Cardiac muscle cell (in vitro differentiated cells and primary cell): ENCODE results near the gene DHRSX. TPM values are rescaled to one million over a fixed set of nuclear protein-coding genes. Genes with fewer than 3 reads are reported as not detected.
"Not testable (repeated sequence)": the region's sequence is repeated elsewhere in the genome, so short reads cannot be mapped to it uniquely, and the experiment has no call there.

Source experiments
- DNase-seq, 2 donors: peaks; one replicate each; pipeline versions ENCODE4 v3.0.0 to v3.0.0-alpha.2; 2010 to 2017; ENCODE audit warnings: low read depth in 1 of 2, low spot score in 1 of 2
- H3K27ac ChIP-seq: fragments of 200-600 bp; sonication (generic); 2 replicates; pipeline ENCODE4 v1.5.1; 2016
- H3K27me3 ChIP-seq: fragments of 200-600 bp; sonication (generic); 2 replicates; pipeline ENCODE4 v1.6.0; 2016; ENCODE audit warnings: control low read depth
- H3K36me3 ChIP-seq: fragments of 200-600 bp; sonication (generic); 2 replicates; pipeline ENCODE4 v1.5.1; 2016; ENCODE audit warnings: control low read depth
- H3K4me1 ChIP-seq: fragments of 200-600 bp; sonication (generic); 2 replicates; pipeline ENCODE4 v1.8.1; 2017; ENCODE audit warnings: low read depth, mild to moderate bottlenecking, mixed run types
- H3K4me3 ChIP-seq: fragments of 200-600 bp; sonication (generic); 2 replicates; pipeline ENCODE4 v1.5.1; 2016; ENCODE audit warnings: mild to moderate bottlenecking
- H3K9me3 ChIP-seq: fragments of 200-600 bp; sonication (generic); 2 replicates; pipeline ENCODE4 v1.5.1; 2017; ENCODE audit warnings: low read depth, mild to moderate bottlenecking, control low read depth
- CTCF ChIP-seq: IDR thresholded peaks from 2 replicates; pipeline ENCODE4 v1.5.1; 2012; ENCODE audit warnings: low read depth, mild to moderate bottlenecking, low read length
- polyA plus RNA-seq: library from polyadenylated mRNA; unstranded; fragments of >200 nt; fragmentation: Nextera tagmentation; extraction: Ambion mirVana; gene quantifications from 2 replicates; pipeline ENCODE4 v1.2.1, GENCODE V29; 2016
- total RNA-seq: library from RNA; depleted of rRNA; stranded (reverse); fragments of >200 nt; gene quantifications from 2 replicates; pipeline ENCODE4 v1.2.3, GENCODE V29; 2016

DHRSX gene
- total and polyA plus RNA-seq, 2 experiments from 2014 or later, result 20.4 to 33.4 TPM

GRCh38 chrX:2508648-2509335 lies 8.0 kb upstream of the DHRSX start:
- H3K4me1 ChIP-seq, result no peaks in the 10 kb centered on the region

GRCh38 chrX:2507904-2508627 lies 7.3 kb upstream of the DHRSX start:
- H3K4me3 ChIP-seq, result no peak overlapping the region
- no peak overlapping the region for H3K27ac ChIP-seq
- H3K9me3 ChIP-seq, result no peaks in the 10 kb centered on the region
- H3K27me3 ChIP-seq, result no peaks in the 10 kb centered on the region
- DNase-seq, result no peak
- no peaks in the 10 kb centered on the region for H3K36me3 ChIP-seq
- no peak for TF ChIP-seq CTCF
- H3K4me1 ChIP-seq, result no peaks in the 10 kb centered on the region

More at GRCh38 chrX:2508648-2509335, 8.0 kb upstream of the DHRSX start:
- no peak for DNase-seq
- H3K36me3 ChIP-seq, result no peaks in the 10 kb centered on the region
- H3K4me3 ChIP-seq, result no peak overlapping the region
- TF ChIP-seq CTCF, result no peak
- no peaks in the 10 kb centered on the region for H3K9me3 ChIP-seq
- no peak overlapping the region for H3K27ac ChIP-seq
- H3K27me3 ChIP-seq, result no peaks in the 10 kb centered on the region

- no peaks in the 10 kb centered on the region for H3K27me3 ChIP-seq
- no peak overlapping the region for H3K27ac ChIP-seq
- no peaks in the 10 kb centered on the region for H3K9me3 ChIP-seq
- H3K4me1 ChIP-seq, result no peaks in the 10 kb centered on the region
- no peak for TF ChIP-seq CTCF
- no peak overlapping the region for H3K4me3 ChIP-seq
- no peak for DNase-seq
- no peaks in the 10 kb centered on the region for H3K36me3 ChIP-seq
These were observed 6.4 kb upstream of the DHRSX start for GRCh38 chrX:2507196-2507595.

- not testable (repeated sequence) for DNase-seq, H3K36me3 ChIP-seq, H3K4me1 ChIP-seq, H3K27me3 ChIP-seq, H3K27ac ChIP-seq, H3K9me3 ChIP-seq, H3K4me3 ChIP-seq
These were observed 4.6 kb upstream of the DHRSX start for GRCh38 chrX:2505341-2505740.

GRCh38 chrX:2504706-2505332 lies 4.0 kb upstream of the DHRSX start:
- H3K9me3 ChIP-seq, result no peaks in the 10 kb centered on the region
- TF ChIP-seq CTCF, result no peak
- no peaks in the 10 kb centered on the region for H3K36me3 ChIP-seq
- no peaks in the 10 kb centered on the region for H3K27me3 ChIP-seq
- H3K4me3 ChIP-seq, result no peak overlapping the region
- DNase-seq, result no peak
- H3K27ac ChIP-seq, result no peak overlapping the region
- H3K4me1 ChIP-seq, result no peaks in the 10 kb centered on the region
